H1 (cell line): ENCODE measurements around the gene KDSR. TPM values are rescaled to one million over a fixed set of nuclear protein-coding genes. Genes with fewer than 3 reads are reported as not detected.

ENCODE experiments used
- CTCF ChIA-PET: fragments of 300-600 bp; sonication (Branson Sonifier 250); formaldehyde crosslinking; loops from one replicate; lab custom pipeline; 2021; ENCODE audit not compliant: partially characterized antibody; lab: Charles Lee
- POLR2A ChIA-PET: fragments of 300-600 bp; sonication (Branson Sonifier 250); formaldehyde crosslinking; loops from one replicate; lab custom pipeline; 2021; ENCODE audit warnings: inconsistent platforms; ENCODE audit not compliant: partially characterized antibody; lab: Charles Lee
- DNase-seq, 2 experiments: peaks; one replicate each; pipeline versions ENCODE4 v3.0.0 to v3.0.0-alpha.2; 2010 to 2022; ENCODE audit warnings: low spot score in 2 of 2, low read depth in 1 of 2, mixed read lengths in 1 of 2
- FAIRE-seq: peaks from 2 replicates; lab custom pipeline; 2011; peaks lifted over from hg19 to GRCh38; lab: Jason Lieb, UNC
- H2AFZ ChIP-seq: 2 replicates; pipeline ENCODE4 v1.8.1; 2012; ENCODE audit warnings: low read length, inconsistent platforms
- H2AK5ac ChIP-seq: 2 replicates; pipeline ENCODE4 v1.6.1; 2013; ENCODE audit warnings: low read depth, low read length
- H2BK120ac ChIP-seq: replicated peaks from 2 replicates; pipeline ENCODE3; 2013; ENCODE audit warnings: low read depth, low read length, inconsistent platforms
- H2BK12ac ChIP-seq: 2 replicates; pipeline ENCODE4 v1.6.1; 2013; ENCODE audit warnings: low read depth, low read length
- H2BK15ac ChIP-seq: 2 replicates; pipeline ENCODE4 v1.6.1; 2013; ENCODE audit warnings: low read length
- H2BK20ac ChIP-seq: 2 replicates; pipeline ENCODE4 v1.6.1; 2013; ENCODE audit warnings: low read length
- H2BK5ac ChIP-seq: 2 replicates; pipeline ENCODE4 v1.6.1; 2013; ENCODE audit warnings: low read depth, low read length
- H3K14ac ChIP-seq: 2 replicates; pipeline ENCODE4 v1.6.1; 2013; ENCODE audit warnings: inconsistent platforms; ENCODE audit not compliant: insufficient read length
- H3K18ac ChIP-seq: 2 replicates; pipeline ENCODE4 v1.6.1; 2013; ENCODE audit warnings: low read length; ENCODE audit errors: extremely low read depth
- H3K23ac ChIP-seq: 2 replicates; pipeline ENCODE4 v1.6.1; 2013; ENCODE audit warnings: inconsistent platforms; ENCODE audit not compliant: insufficient read length
- H3K23me2 ChIP-seq: 2 replicates; pipeline ENCODE4 v1.6.1; 2013; ENCODE audit warnings: low read depth, low read length
- H3K27ac ChIP-seq: 2 replicates; pipeline ENCODE4 v1.6.1; 2011; ENCODE audit warnings: low read depth, low read length, inconsistent platforms
- H3K27me3 ChIP-seq, 4 experiments: replicated peaks in 1 of 4; 1 replicate in 1 of 4; 2 replicates in 3 of 4; pipeline versions ENCODE4 v1.6.1 to v1.8.1; 2011 to 2013; ENCODE audit warnings: low read length in 3 of 4, mild to moderate bottlenecking in 3 of 4, inconsistent platforms in 2 of 4, mixed read lengths in 2 of 4, moderate library complexity in 1 of 4; ENCODE audit not compliant: control insufficient read depth in 3 of 4, insufficient read depth in 3 of 4; ENCODE audit errors: extremely low read depth in 1 of 4
- H3K36me3 ChIP-seq, 4 experiments: 2 replicates each; pipeline versions ENCODE4 v1.6.1 to v1.8.1; 2011 to 2013; ENCODE audit warnings: mild to moderate bottlenecking in 4 of 4, low read length in 3 of 4, moderate library complexity in 2 of 4, control low read depth in 1 of 4, inconsistent platforms in 1 of 4; ENCODE audit not compliant: insufficient read depth in 4 of 4, control insufficient read depth in 2 of 4
- H3K4ac ChIP-seq: replicated peaks from 2 replicates; pipeline ENCODE3; 2013; ENCODE audit warnings: low read length, low read depth, mixed read lengths, inconsistent platforms; ENCODE audit not compliant: insufficient read length
- H3K4me1 ChIP-seq, 4 experiments: replicated peaks in 1 of 4; 1 replicate in 1 of 4; 2 replicates in 3 of 4; pipeline versions ENCODE4 v1.6.1 to v1.8.1; 2011 to 2013; ENCODE audit warnings: low read length in 3 of 4, inconsistent platforms in 2 of 4, mixed read lengths in 1 of 4; ENCODE audit not compliant: insufficient read depth in 4 of 4, control insufficient read depth in 3 of 4
- H3K4me2 ChIP-seq, 2 experiments: 2 replicates each; pipeline versions ENCODE4 v1.6.1 to v1.8.1; 2011 to 2013; ENCODE audit warnings: low read depth in 2 of 2, low read length in 2 of 2, control low read depth in 1 of 2, inconsistent platforms in 1 of 2, mild to moderate bottlenecking in 1 of 2; ENCODE audit not compliant: insufficient read depth in 1 of 2
- H3K4me3 ChIP-seq, 4 experiments: fragments of 200-600, 300-600 bp in 1 of 4; sonication (generic), shearing (Covaris generic), sonication (Bioruptor Twin) in 1 of 4; 2 replicates each; pipeline versions ENCODE4 v1.5.1 to v1.8.1; 2011 to 2016; ENCODE audit warnings: low read length in 4 of 4, low read depth in 3 of 4, control low read depth in 2 of 4, inconsistent platforms in 2 of 4, mild to moderate bottlenecking in 2 of 4, mixed read lengths in 1 of 4, moderate library complexity in 1 of 4; ENCODE audit not compliant: insufficient read depth in 2 of 4; ENCODE audit errors: extremely low read depth in 1 of 4
- H3K56ac ChIP-seq: replicated peaks from 2 replicates; pipeline ENCODE3; 2013; ENCODE audit warnings: low read depth, mild to moderate bottlenecking, mixed read lengths, low read length, inconsistent platforms; ENCODE audit not compliant: insufficient read length
- H3K79me1 ChIP-seq: 2 replicates; pipeline ENCODE4 v1.6.1; 2013; ENCODE audit warnings: low read depth, low read length, control low read depth
- H3K79me2 ChIP-seq, 2 experiments: 2 replicates each; pipeline versions ENCODE4 v1.6.1 to v1.8.1; 2012 to 2013; ENCODE audit warnings: low read length in 2 of 2, mild to moderate bottlenecking in 2 of 2, inconsistent platforms in 1 of 2; ENCODE audit not compliant: insufficient read depth in 2 of 2, control insufficient read depth in 1 of 2
- H3K9ac ChIP-seq, 4 experiments: replicated peaks in 1 of 4; 1 replicate in 1 of 4; 2 replicates in 3 of 4; pipeline versions ENCODE4 v1.6.1 to v1.8.1; 2011 to 2013; ENCODE audit warnings: low read depth in 3 of 4, low read length in 3 of 4, control low read depth in 2 of 4, mild to moderate bottlenecking in 2 of 4, moderate library complexity in 2 of 4, inconsistent platforms in 1 of 4; ENCODE audit errors: extremely low read depth in 1 of 4
- H3K9me3 ChIP-seq, 2 experiments: 2 replicates each; pipeline versions ENCODE4 v1.6.1 to v1.8.1; 2012 to 2013; ENCODE audit warnings: mild to moderate bottlenecking in 2 of 2, moderate library complexity in 2 of 2, control low read depth in 1 of 2, inconsistent platforms in 1 of 2, low read depth in 1 of 2, low read length in 1 of 2, mixed read lengths in 1 of 2; ENCODE audit not compliant: insufficient read depth in 2 of 2
- H4K20me1 ChIP-seq, 2 experiments: replicated peaks in 1 of 2; 2 replicates each; pipeline versions ENCODE3 to v1.8.1; 2011 to 2013; ENCODE audit warnings: inconsistent platforms in 2 of 2, low read length in 2 of 2, mild to moderate bottlenecking in 1 of 2; ENCODE audit not compliant: insufficient read depth in 2 of 2, control insufficient read depth in 1 of 2
- H4K5ac ChIP-seq: 2 replicates; pipeline ENCODE4 v1.6.1; 2013; ENCODE audit warnings: low read length, low read depth, mixed read lengths, inconsistent platforms; ENCODE audit not compliant: insufficient read length
- H4K8ac ChIP-seq: 2 replicates; pipeline ENCODE4 v1.8.0; 2013; ENCODE audit warnings: mild to moderate bottlenecking, moderate library complexity, low read length, inconsistent platforms; ENCODE audit not compliant: insufficient read depth; ENCODE audit errors: extremely low read depth
- H4K91ac ChIP-seq: replicated peaks from 2 replicates; pipeline ENCODE3; 2013; ENCODE audit warnings: low read length, mixed read lengths, inconsistent platforms; ENCODE audit not compliant: insufficient read length
- ASH2L ChIP-seq: fragments of 200-600, 300-600 bp; sonication (generic); IDR thresholded peaks from one replicate; pipeline ENCODE4 v1.7.1; 2017; ENCODE audit warnings: low read length
- ATF2 ChIP-seq: IDR thresholded peaks from 2 replicates; pipeline ENCODE4 v1.6.1; 2012; ENCODE audit warnings: low read length, inconsistent platforms
- BRCA1 ChIP-seq: IDR thresholded peaks from 2 replicates; pipeline ENCODE4 v1.6.1; 2012; ENCODE audit warnings: low read depth, low read length, improper control_type of control experiment
- EP300 ChIP-seq, 2 experiments: IDR thresholded peaks; 1 replicate in 1 of 2; 2 replicates in 1 of 2; pipeline ENCODE4 v1.6.1; 2011 to 2012; ENCODE audit warnings: low read depth in 2 of 2, low read length in 2 of 2, mild to moderate bottlenecking in 2 of 2, borderline replicate concordance in 1 of 2, inconsistent platforms in 1 of 2, moderate library complexity in 1 of 2
- EZH2 ChIP-seq: fragments of 200-600 bp; sonication (generic); IDR thresholded peaks from 2 replicates; pipeline ENCODE4 v1.7.1; 2012; ENCODE audit warnings: low read depth, mild to moderate bottlenecking, moderate library complexity, low read length, inconsistent platforms; ENCODE audit not compliant: severe bottlenecking
- GTF2F1 ChIP-seq: IDR thresholded peaks from 2 replicates; pipeline ENCODE4 v1.6.1; 2012; ENCODE audit warnings: low read depth, low read length, improper control_type of control experiment, borderline replicate concordance
- JUND ChIP-seq: IDR thresholded peaks from 2 replicates; pipeline ENCODE4 v1.6.1; 2011; ENCODE audit warnings: mild to moderate bottlenecking, improper control_type of control experiment, low read length
- MAFK ChIP-seq: IDR thresholded peaks from 2 replicates; pipeline ENCODE4 v1.6.1; 2012; ENCODE audit warnings: low read depth, mild to moderate bottlenecking, improper control_type of control experiment, low read length
- MAX ChIP-seq: IDR thresholded peaks from 2 replicates; pipeline ENCODE4 v1.6.1; 2012; ENCODE audit warnings: inconsistent platforms
- NRF1 ChIP-seq: IDR thresholded peaks from 2 replicates; pipeline ENCODE4 v1.6.1; 2011; ENCODE audit warnings: mild to moderate bottlenecking, low read depth, low read length, improper control_type of control experiment
- RFX5 ChIP-seq: IDR thresholded peaks from 2 replicates; pipeline ENCODE4 v1.6.1; 2011; ENCODE audit warnings: low read depth, low read length, improper control_type of control experiment, borderline replicate concordance
- SAP30 ChIP-seq: fragments of 300-600 bp; sonication (generic); IDR thresholded peaks from 2 replicates; pipeline ENCODE4 v1.7.1; 2012; ENCODE audit warnings: low read length, moderate library complexity, mild to moderate bottlenecking, inconsistent platforms; ENCODE audit not compliant: insufficient read depth, insufficient replicate concordance
- WGBS, 2 experiments: shearing (Covaris generic) in 1 of 2; methylation state at CpG; one replicate each; pipeline versions ENCODE4 v1.1.6 to v1.1.7; 2013 to 2015; ENCODE audit warnings: low lambda C conversion rate in 2 of 2, mixed read lengths in 2 of 2, inconsistent platforms in 1 of 2, low coverage in 1 of 2, missing lambda C conversion rate in 1 of 2; ENCODE audit not compliant: insufficient replicate concordance in 2 of 2, insufficient coverage in 1 of 2, insufficient read length in 1 of 2; ENCODE audit errors: extremely low coverage in 1 of 2, missing lambda C conversion rate in 1 of 2; 5-methylcytosine and 5-hydroxymethylcytosine counted together
- polyA plus RNA-seq, 7 experiments: library from polyadenylated mRNA; depleted of rRNA in 3 of 7; stranded (reverse) in 5 of 7; unstranded in 2 of 7; fragments of >200 nt in 5 of 7; fragments of 200-250 nt in 2 of 7; gene quantifications; 1 replicate in 5 of 7; 2 replicates in 1 of 7; 4 replicates in 1 of 7; pipeline versions ENCODE4 v1.2.1 to v1.2.3, GENCODE V29; 2011 to 2013; ENCODE audit warnings: missing spikeins in 2 of 7, mixed read lengths in 2 of 7
- total RNA-seq: library from RNA; stranded (reverse); fragmentation: NEBNext Ultra II Directional; extraction: Animal tissue kit (Norgen Biotek cat#: 25700); gene quantifications from 2 replicates; pipeline ENCODE4 v1.2.1, GENCODE V29; 2021

KDSR gene
- total and polyA plus RNA-seq, 2 of the 8 experiments (the other 6 are each of a cell fraction or from before 2014, with no cell fraction given), result 12.4 to 50.5 TPM

- Histone ChIP-seq H4K91ac (no peak overlapping the region), H3K4me3 (no peak overlapping the region), H4K5ac (no peak overlapping the region), H2BK12ac (no peak overlapping the region), H3K4ac (no peak overlapping the region), H3K23ac (no peak overlapping the region), H3K4me2 (no peak overlapping the region), H2AFZ (no peak overlapping the region), H3K4me1 (no peaks in the 10 kb centered on the region), H3K9ac (no peak overlapping the region), H3K23me2 (no peaks in the 10 kb centered on the region), H2BK15ac (no peak overlapping the region), H4K20me1 (no peaks in the 10 kb centered on the region), H3K14ac (no peak overlapping the region), H2BK5ac (no peak overlapping the region), H3K9me3 (no peaks in the 10 kb centered on the region), H3K79me1 (no peaks in the 10 kb centered on the region), H3K79me2 (no peaks in the 10 kb centered on the region), H3K36me3 (peaks cover 4 to 69% (median 25%) of the 10 kb centered on the region in 4 experiments; a peak in 7 of 8 replicates), H3K27ac (no peak overlapping the region), H3K27me3 (peaks cover 0 to 1% (median 0%) of the 10 kb centered on the region in 4 experiments; a peak in 1 of 7 replicates), H4K8ac (no peak overlapping the region), H2AK5ac (no peak overlapping the region), H3K56ac (no peak overlapping the region), H2BK20ac (no peak overlapping the region), H3K18ac (no peak overlapping the region), H2BK120ac (no peak overlapping the region)
- ChIA-PET POLR2A (interaction anchor here (0.6 to 0.8 kb wide), 2 partner anchors 14 to 125 kb away, joined by 3 read pairs; no protein-coding TSS in a partner anchor), CTCF (interaction anchor here (1.0 to 1.5 kb wide), 5 partner anchors 10 to 116 kb away, joined by 3 to 6 read pairs (median 4); no protein-coding TSS in a partner anchor)
- WGBS, 2 experiments, result 96% methylated on average over 3 of the region's 3 CpGs; no CpG with 5 or more reads in 1 of the 2 experiments
- FAIRE-seq (no peak), DNase-seq (no peak)
- TF ChIP-seq JUND (no peak), SAP30 (no peak), RFX5 (no peak), EZH2 (no peak), MAX (no peak), BRCA1 (no peak), GTF2F1 (no peak), ATF2 (no peak), NRF1 (no peak), ASH2L (no peak), EP300 (IDR thresholded peaks at IDR 0.05; ENCODE audit: borderline replicate concordance in 1 of 2, low read depth in 2 of 2, low read length in 2 of 2) (no peak), MAFK (no peak)
These were observed 27.9 kb upstream of the KDSR start for GRCh38 chr18:63394954-63395353.
